A549 (cell line): ENCODE measurements around the gene ANKRD40CL. TPM values are rescaled to one million over a fixed set of nuclear protein-coding genes. Genes with fewer than 3 reads are reported as not detected.

ENCODE experiments used
- ATAC-seq, 2 experiments: fragments of 200-7000 bp in 1 of 2; fragments of >200 bp in 1 of 2; cut with Nextera tagmentation in 1 of 2; cut with Tn5 transposase in 1 of 2; 3 replicates each; pipeline versions ENCODE4 v1.8.0 to v1.9.1; 2018 to 2020; ENCODE audit warnings: mild to moderate bottlenecking in 1 of 2, moderate library complexity in 1 of 2
- CTCF ChIA-PET: fragments of 300-600 bp; sonication (Branson Sonifier 250); formaldehyde crosslinking; extraction: SDS; loops from one replicate; lab custom pipeline; 2021; ENCODE audit warnings: antibody characterized with exemption, inconsistent platforms; lab: Yijun Ruan, JAX
- POLR2A ChIA-PET: fragments of 350-600 bp; formaldehyde crosslinking; extraction: SDS; loops from one replicate; lab custom pipeline; 2021; ENCODE audit warnings: antibody characterized with exemption, inconsistent platforms; lab: Yijun Ruan, JAX
- DNase-seq, 2 experiments: peaks; one replicate each; pipeline versions ENCODE4 v3.0.0 to v3.0.0-alpha.2; 2011 to 2016; ENCODE audit warnings: low read depth in 1 of 2, low spot score in 1 of 2
- FAIRE-seq: peaks from 2 replicates; lab custom pipeline; 2011; peaks lifted over from hg19 to GRCh38; lab: Jason Lieb, UNC
- H3K27ac ChIP-seq, 2 experiments: fragments of >200 bp; sonication (Bioruptor Twin); formaldehyde crosslinking; 3 replicates each; pipeline ENCODE4 v1.5.1; 2016 to 2017
- H3K4me1 ChIP-seq: fragments of >200 bp; sonication (Bioruptor Twin); formaldehyde crosslinking; 3 replicates; pipeline ENCODE4 v1.6.1; 2016
- H3K4me2 ChIP-seq: fragments of >200 bp; sonication (Bioruptor Twin); formaldehyde crosslinking; 3 replicates; pipeline ENCODE4 v1.6.1; 2016
- H3K4me3 ChIP-seq: fragments of >200 bp; sonication (Bioruptor Twin); formaldehyde crosslinking; 3 replicates; pipeline ENCODE4 v1.5.1; 2016
- H3K9me3 ChIP-seq: fragments of >200 bp; sonication (Bioruptor Twin); formaldehyde crosslinking; 3 replicates; pipeline ENCODE4 v1.6.1; 2016
- CBX2 ChIP-seq: fragments of 200-600 bp; sonication (generic); IDR thresholded peaks from 2 replicates; pipeline ENCODE4 v1.6.1; 2016; ENCODE audit warnings: low read depth, mild to moderate bottlenecking, borderline replicate concordance
- CEBPB ChIP-seq, 2 experiments: fragments of >200 bp in 1 of 2; sonication (Bioruptor Twin) in 1 of 2; formaldehyde crosslinking in 1 of 2; IDR thresholded peaks; 2 replicates each; pipeline ENCODE4 v1.6.1; 2012 to 2016
- CHD4 ChIP-seq: fragments of 200-600 bp; sonication (generic); IDR thresholded peaks from 2 replicates; pipeline ENCODE4 v1.6.1; 2016; ENCODE audit warnings: antibody characterized with exemption, mild to moderate bottlenecking, borderline replicate concordance
- E2F6 ChIP-seq: IDR thresholded peaks from 2 replicates; pipeline ENCODE4 v1.6.1; 2012; ENCODE audit warnings: low read depth, borderline replicate concordance
- FOSB ChIP-seq: fragments of 250-450 bp; sonication (Bioruptor Pico); IDR thresholded peaks from 2 replicates; pipeline ENCODE4 v1.5.0; 2020; ENCODE audit warnings: mild to moderate bottlenecking, moderate library complexity
- FOXS1 ChIP-seq: fragments of 250-450 bp; sonication (Bioruptor Pico); IDR thresholded peaks from 2 replicates; pipeline ENCODE4 v1.5.0; 2020; ENCODE audit warnings: mild to moderate bottlenecking, moderate library complexity
- HDAC2 ChIP-seq: fragments of 200-600 bp; sonication (generic); IDR thresholded peaks from 2 replicates; pipeline ENCODE4 v1.6.1; 2016
- HEYL ChIP-seq: fragments of 250-450 bp; sonication (Bioruptor Pico); IDR thresholded peaks from 2 replicates; pipeline ENCODE4 v1.8.0; 2021; ENCODE audit warnings: mild to moderate bottlenecking, moderate library complexity
- HOXB5 ChIP-seq: fragments of 250-450 bp; sonication (Bioruptor Pico); IDR thresholded peaks from 2 replicates; pipeline ENCODE4 v1.5.0; 2020; ENCODE audit warnings: mild to moderate bottlenecking, moderate library complexity
- JUN ChIP-seq, 2 experiments: fragments of >200 bp; sonication (Bioruptor Twin); formaldehyde crosslinking; IDR thresholded peaks; 2 replicates in 1 of 2; 3 replicates in 1 of 2; pipeline ENCODE4 v1.6.1; 2016 to 2017
- MAX ChIP-seq: IDR thresholded peaks from 2 replicates; pipeline ENCODE4 v1.6.1; 2012
- MAZ ChIP-seq: fragments of 150-350 bp; IDR thresholded peaks from 2 replicates; pipeline ENCODE4 v1.6.1; 2014; ENCODE audit warnings: antibody characterized with exemption, low read depth, low read length, borderline replicate concordance
- MYC ChIP-seq: IDR thresholded peaks from 2 replicates; pipeline ENCODE4 v1.6.1; 2012; ENCODE audit warnings: mild to moderate bottlenecking, inconsistent platforms, low read length, improper control_type of control experiment, borderline replicate concordance
- NR3C1 ChIP-seq: fragments of >200 bp; sonication (Bioruptor Twin); formaldehyde crosslinking; IDR thresholded peaks from 3 replicates; pipeline ENCODE4 v1.6.1; 2017
- RARB ChIP-seq: fragments of 250-450 bp; sonication (Bioruptor Pico); IDR thresholded peaks from 2 replicates; pipeline ENCODE4 v1.8.0; 2021; ENCODE audit warnings: mild to moderate bottlenecking, moderate library complexity
- RCOR1 ChIP-seq: fragments of 150-350 bp; IDR thresholded peaks from 2 replicates; pipeline ENCODE4 v1.6.1; 2014; ENCODE audit warnings: antibody characterized with exemption, low read length, low read depth
- RNF2 ChIP-seq: fragments of 200-600 bp; sonication (generic); IDR thresholded peaks from 2 replicates; pipeline ENCODE4 v1.6.1; 2016; ENCODE audit warnings: low read depth, mild to moderate bottlenecking, antibody characterized with exemption, moderate library complexity, borderline replicate concordance
- SMC3 ChIP-seq: fragments of >200 bp; sonication (Bioruptor Twin); formaldehyde crosslinking; IDR thresholded peaks from 3 replicates; pipeline ENCODE4 v1.6.1; 2018; ENCODE audit warnings: inconsistent platforms
- SREBF2 ChIP-seq: fragments of 450-650 bp; IDR thresholded peaks from 2 replicates; pipeline ENCODE4 v1.6.1; 2014; ENCODE audit warnings: mild to moderate bottlenecking, moderate library complexity
- TFCP2L1 ChIP-seq: fragments of 250-450 bp; sonication (Bioruptor Pico); IDR thresholded peaks from 2 replicates; pipeline ENCODE4 v1.5.0; 2021; ENCODE audit warnings: mild to moderate bottlenecking
- TP53 ChIP-seq: fragments of 250-450 bp; sonication (Bioruptor Pico); IDR thresholded peaks from 2 replicates; pipeline ENCODE4 v1.5.0; 2021; ENCODE audit warnings: mild to moderate bottlenecking, moderate library complexity
- ZNF302 ChIP-seq: fragments of 250-450 bp; sonication (Bioruptor Pico); IDR thresholded peaks from 2 replicates; pipeline ENCODE4 v1.9.0; 2021; ENCODE audit warnings: inconsistent platforms, mild to moderate bottlenecking, moderate library complexity
- ZSCAN20 ChIP-seq: fragments of 250-450 bp; sonication (Bioruptor Pico); IDR thresholded peaks from 2 replicates; pipeline ENCODE4 v1.8.0; 2022; ENCODE audit warnings: mild to moderate bottlenecking, moderate library complexity
- WGBS: methylation state at CpG from one replicate; pipeline ENCODE4 v1.1.6; 2017; ENCODE audit errors: missing lambda C conversion rate; 5-methylcytosine and 5-hydroxymethylcytosine counted together
- polyA plus RNA-seq, 4 experiments: library from polyadenylated mRNA; depleted of rRNA in 3 of 4; stranded (reverse); fragments of >200 nt; fragmentation: RNase III in 1 of 4; extraction: RNeasy Plus Mini Kit Qiagen cat#74134 plus additional on column Dnase treatment in 1 of 4; gene quantifications; 2 replicates in 3 of 4; 3 replicates in 1 of 4; pipeline ENCODE4 v1.2.3, GENCODE V29; 2011 to 2017
- TF ChIP-seq, protein P1 (sequence below): fragments of 200-600 bp; sonication (generic); IDR thresholded peaks from 2 replicates; pipeline ENCODE4 v1.6.1; 2016; ENCODE audit warnings: antibody characterized with exemption, mild to moderate bottlenecking, moderate library complexity
- TF ChIP-seq, protein P2 (sequence below): fragments of >200 bp; sonication (Bioruptor Twin); formaldehyde crosslinking; IDR thresholded peaks from 3 replicates; pipeline ENCODE4 v1.6.1; 2016
- TF ChIP-seq, protein P3 (sequence below): fragments of 250-450 bp; sonication (Bioruptor Pico); IDR thresholded peaks from 2 replicates; pipeline ENCODE4 v1.5.0; 2020; ENCODE audit warnings: low read depth, mild to moderate bottlenecking, moderate library complexity
- TF ChIP-seq, protein P4 (sequence below): fragments of >200 bp; sonication (Bioruptor Twin); formaldehyde crosslinking; IDR thresholded peaks from 2 replicates; pipeline ENCODE4 v1.6.1; 2016

ANKRD40CL gene
- polyA plus RNA-seq, 2 of the 4 experiments (the other 2 are of a cell fraction): 0.13 to 0.18 TPM

DNA sequence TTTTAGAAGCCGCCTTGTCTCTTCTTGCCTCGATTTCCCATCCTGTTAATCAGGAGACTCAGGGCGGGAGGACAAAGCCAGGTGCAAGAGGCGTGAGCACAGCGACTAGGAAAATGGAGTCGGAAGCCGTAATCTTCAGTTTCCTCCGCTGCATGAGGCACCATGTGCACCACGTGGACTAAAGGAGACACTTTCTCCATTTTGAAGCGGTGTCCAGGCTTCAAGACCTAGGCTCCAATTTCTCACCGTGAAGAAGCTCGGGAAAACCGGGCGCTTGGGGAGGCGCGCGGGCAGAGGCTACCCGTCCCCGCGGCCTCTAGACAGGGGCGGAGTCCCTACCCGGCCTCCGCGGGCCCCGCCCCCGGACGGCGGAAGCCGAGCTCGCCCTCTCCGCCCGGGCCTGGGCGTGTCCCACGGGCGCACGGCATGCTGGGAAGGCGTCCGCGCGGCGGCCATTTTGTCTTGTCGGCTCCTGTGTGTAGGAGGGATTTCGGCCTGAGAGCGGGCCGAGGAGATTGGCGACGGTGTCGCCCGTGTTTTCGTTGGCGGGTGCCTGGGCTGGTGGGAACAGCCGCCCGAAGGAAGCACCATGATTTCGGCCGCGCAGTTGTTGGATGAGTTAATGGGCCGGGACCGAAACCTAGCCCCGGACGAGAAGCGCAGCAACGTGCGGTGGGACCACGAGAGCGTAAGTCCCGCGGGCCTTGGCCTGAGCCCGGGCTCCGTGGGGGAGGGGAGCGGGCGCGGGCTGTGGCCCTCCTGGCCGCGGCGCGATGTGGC is 48.0 kb downstream of the ANKRD40CL start, which contains the start of gene LUC7L3 (continued):
- TF ChIP-seq, protein P1, sequence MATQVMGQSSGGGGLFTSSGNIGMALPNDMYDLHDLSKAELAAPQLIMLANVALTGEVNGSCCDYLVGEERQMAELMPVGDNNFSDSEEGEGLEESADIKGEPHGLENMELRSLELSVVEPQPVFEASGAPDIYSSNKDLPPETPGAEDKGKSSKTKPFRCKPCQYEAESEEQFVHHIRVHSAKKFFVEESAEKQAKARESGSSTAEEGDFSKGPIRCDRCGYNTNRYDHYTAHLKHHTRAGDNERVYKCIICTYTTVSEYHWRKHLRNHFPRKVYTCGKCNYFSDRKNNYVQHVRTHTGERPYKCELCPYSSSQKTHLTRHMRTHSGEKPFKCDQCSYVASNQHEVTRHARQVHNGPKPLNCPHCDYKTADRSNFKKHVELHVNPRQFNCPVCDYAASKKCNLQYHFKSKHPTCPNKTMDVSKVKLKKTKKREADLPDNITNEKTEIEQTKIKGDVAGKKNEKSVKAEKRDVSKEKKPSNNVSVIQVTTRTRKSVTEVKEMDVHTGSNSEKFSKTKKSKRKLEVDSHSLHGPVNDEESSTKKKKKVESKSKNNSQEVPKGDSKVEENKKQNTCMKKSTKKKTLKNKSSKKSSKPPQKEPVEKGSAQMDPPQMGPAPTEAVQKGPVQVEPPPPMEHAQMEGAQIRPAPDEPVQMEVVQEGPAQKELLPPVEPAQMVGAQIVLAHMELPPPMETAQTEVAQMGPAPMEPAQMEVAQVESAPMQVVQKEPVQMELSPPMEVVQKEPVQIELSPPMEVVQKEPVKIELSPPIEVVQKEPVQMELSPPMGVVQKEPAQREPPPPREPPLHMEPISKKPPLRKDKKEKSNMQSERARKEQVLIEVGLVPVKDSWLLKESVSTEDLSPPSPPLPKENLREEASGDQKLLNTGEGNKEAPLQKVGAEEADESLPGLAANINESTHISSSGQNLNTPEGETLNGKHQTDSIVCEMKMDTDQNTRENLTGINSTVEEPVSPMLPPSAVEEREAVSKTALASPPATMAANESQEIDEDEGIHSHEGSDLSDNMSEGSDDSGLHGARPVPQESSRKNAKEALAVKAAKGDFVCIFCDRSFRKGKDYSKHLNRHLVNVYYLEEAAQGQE: peak; percentile 59
- no peak for TF ChIP-seq NR3C1
- TF ChIP-seq TFCP2L1 (CRISPR knock-in tag): peak; percentile 23; the same call in 1 of the 2 replicates
- peak; percentile 32 for TF ChIP-seq ZSCAN20 (CRISPR knock-in tag)
- TF ChIP-seq MAZ: peak; percentile 38; the same call in 1 of the 2 replicates
- no peak for TF ChIP-seq CBX2
- TF ChIP-seq CEBPB (IDR thresholded peaks at IDR 0.05): no peak
- peak; percentile 95 for TF ChIP-seq MAX
- peak; percentile 84; the same call in 1 of the 2 replicates for TF ChIP-seq FOXS1 (CRISPR knock-in tag)
- TF ChIP-seq, protein P2, sequence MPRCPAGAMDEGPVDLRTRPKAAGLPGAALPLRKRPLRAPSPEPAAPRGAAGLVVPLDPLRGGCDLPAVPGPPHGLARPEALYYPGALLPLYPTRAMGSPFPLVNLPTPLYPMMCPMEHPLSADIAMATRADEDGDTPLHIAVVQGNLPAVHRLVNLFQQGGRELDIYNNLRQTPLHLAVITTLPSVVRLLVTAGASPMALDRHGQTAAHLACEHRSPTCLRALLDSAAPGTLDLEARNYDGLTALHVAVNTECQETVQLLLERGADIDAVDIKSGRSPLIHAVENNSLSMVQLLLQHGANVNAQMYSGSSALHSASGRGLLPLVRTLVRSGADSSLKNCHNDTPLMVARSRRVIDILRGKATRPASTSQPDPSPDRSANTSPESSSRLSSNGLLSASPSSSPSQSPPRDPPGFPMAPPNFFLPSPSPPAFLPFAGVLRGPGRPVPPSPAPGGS: peak; percentile 95
- TF ChIP-seq TP53 (CRISPR knock-in tag): peak; percentile 30; the same call in 1 of the 2 replicates
- peak; percentile 93 for TF ChIP-seq HOXB5 (CRISPR knock-in tag)
- TF ChIP-seq, protein P3, sequence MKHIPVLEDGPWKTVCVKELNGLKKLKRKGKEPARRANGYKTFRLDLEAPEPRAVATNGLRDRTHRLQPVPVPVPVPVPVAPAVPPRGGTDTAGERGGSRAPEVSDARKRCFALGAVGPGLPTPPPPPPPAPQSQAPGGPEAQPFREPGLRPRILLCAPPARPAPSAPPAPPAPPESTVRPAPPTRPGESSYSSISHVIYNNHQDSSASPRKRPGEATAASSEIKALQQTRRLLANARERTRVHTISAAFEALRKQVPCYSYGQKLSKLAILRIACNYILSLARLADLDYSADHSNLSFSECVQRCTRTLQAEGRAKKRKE (CRISPR knock-in tag): peak; percentile 97
- 0 out of 2 replicates have a peak, but pooled peaks have one; percentile 49 for TF ChIP-seq RCOR1

- POLR2A ChIA-PET: no interaction called here
- no peak overlapping the region for H3K27ac ChIP-seq
- no peaks in the 10 kb centered on the region for H3K9me3 ChIP-seq
- TF ChIP-seq TP53 (CRISPR knock-in tag) (no peak), SMC3 (no peak), ZNF302 (no peak), RNF2 (no peak), JUN (IDR thresholded peaks at IDR 0.05) (no peak), HEYL (CRISPR knock-in tag) (no peak), RARB (CRISPR knock-in tag) (no peak), CHD4 (no peak), SREBF2 (no peak), MYC (no peak), E2F6 (no peak), FOSB (no peak), HDAC2 (no peak)
- TF ChIP-seq, protein P4, sequence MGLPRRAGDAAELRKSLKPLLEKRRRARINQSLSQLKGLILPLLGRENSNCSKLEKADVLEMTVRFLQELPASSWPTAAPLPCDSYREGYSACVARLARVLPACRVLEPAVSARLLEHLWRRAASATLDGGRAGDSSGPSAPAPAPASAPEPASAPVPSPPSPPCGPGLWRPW: no peak
- TF ChIP-seq, protein P2: no peak
- CTCF ChIA-PET: interaction anchor here (1.3 to 4.9 kb wide), 3 partner anchors 20 to 232 kb away, joined by 3 to 40 read pairs (median 10); no protein-coding TSS in a partner anchor
- FAIRE-seq: no peak
- peaks cover 4% of the 10 kb centered on the region; the same call in 1 of the 3 replicates for H3K4me1 ChIP-seq
- no peak for ATAC-seq
- no peak for DNase-seq
- H3K4me3 ChIP-seq: no peak overlapping the region
- no peak overlapping the region for H3K4me2 ChIP-seq
- WGBS: 81% methylated on average over 3 of the region's 3 CpGs
Observed at GRCh38 chr17:50715471-50715870, 51.8 kb downstream of the ANKRD40CL start.
